ENCODE measurements around the gene COX18.

Gene COX18

DNA sequence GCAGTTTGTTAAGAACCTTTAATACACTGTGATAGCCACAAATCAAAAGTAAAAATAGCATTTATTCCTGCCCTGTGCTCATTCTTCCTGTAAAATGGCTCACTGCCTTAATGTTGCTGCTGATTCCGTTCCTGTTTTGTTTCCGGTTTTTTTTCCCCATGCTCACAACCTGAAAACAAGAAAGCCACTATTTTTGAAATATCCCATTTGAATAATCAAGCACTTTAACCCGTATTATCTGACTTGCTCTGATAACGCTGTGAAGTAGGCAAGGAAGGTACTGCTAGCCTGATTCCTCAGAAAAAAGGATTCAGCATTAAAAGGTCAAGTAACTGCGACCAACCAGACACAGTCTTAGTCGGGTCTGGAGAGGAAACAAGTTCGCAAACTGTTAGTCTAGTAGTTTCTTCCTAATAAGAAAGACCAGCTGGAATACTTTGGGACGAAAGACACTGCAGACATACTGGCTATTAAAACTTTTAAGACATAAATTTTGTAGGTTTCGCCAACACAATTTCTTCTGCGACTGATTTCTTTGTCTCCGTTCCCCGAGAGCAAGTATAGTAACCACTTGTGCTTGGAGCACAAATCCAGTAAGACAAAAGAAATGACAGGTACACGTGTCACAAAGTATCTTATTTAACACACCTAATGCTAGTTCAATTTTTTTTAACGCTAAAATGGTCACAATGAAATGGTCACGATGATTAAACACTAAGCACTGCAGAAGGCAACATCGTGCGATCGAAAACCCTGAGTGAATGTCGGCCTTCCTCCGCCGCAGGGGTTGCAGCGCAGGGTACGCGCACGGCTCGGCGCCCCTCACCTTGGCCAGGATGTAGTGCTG is 802 bp downstream of the COX18 start:
- H3K36me3 Mint-ChIP-seq (ENCODE audit: low read depth): peaks cover 42% of the 10 kb centered on the region

GRCh38 chr4:73067971-73068394 is 1.5 kb downstream of the COX18 start:
- Mint-ChIP-seq H3K27ac (peak overlapping the region; percentile 100), H3K9me3 (no peaks in the 10 kb centered on the region), H3K4me1 (ENCODE audit: low read depth) (peaks cover 24% of the 10 kb centered on the region), H3K4me3 (peak overlapping the region; percentile 93), H3K27me3 (no peaks in the 10 kb centered on the region), H3K36me3 (ENCODE audit: low read depth) (peaks cover 42% of the 10 kb centered on the region)
- intact Hi-C loops (cut with micrococcal nuclease): no loop called here

More for the DNA sequence above, 802 bp downstream of the COX18 start:
- H3K9me3 Mint-ChIP-seq: no peaks in the 10 kb centered on the region
- intact Hi-C loops (cut with micrococcal nuclease): loop anchor here (1.0 kb wide), 1 partner anchor 191 kb away; no protein-coding TSS in a partner anchor
- peak overlapping the region; percentile 100 for H3K27ac Mint-ChIP-seq
- H3K4me1 Mint-ChIP-seq (ENCODE audit: low read depth): peaks cover 24% of the 10 kb centered on the region
- peak overlapping the region; percentile 93 for H3K4me3 Mint-ChIP-seq
- no peaks in the 10 kb centered on the region for H3K27me3 Mint-ChIP-seq

DNA sequence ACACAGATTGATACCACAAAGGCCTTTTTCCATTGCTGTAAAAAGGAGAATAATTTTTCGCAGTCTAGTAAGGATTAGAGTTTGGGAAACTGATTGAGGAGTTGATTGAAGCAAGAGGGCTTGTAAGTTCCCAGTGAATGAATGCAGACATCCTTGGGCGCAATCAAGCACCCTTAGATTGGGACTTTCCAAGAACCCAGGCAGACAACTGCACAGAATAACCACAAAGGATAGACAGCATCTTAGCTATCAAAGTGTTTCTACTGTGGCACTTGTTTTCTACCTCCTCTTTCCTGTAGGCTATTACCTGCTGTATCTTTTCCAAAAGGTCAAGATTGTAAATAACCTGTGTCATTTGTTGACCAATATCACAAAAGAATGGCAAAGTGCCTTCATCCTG is 2.6 kb downstream of the COX18 start:
- Mint-ChIP-seq H3K36me3 (ENCODE audit: low read depth) (peaks cover 53% of the 10 kb centered on the region), H3K4me3 (no peak overlapping the region), H3K9me3 (no peaks in the 10 kb centered on the region), H3K4me1 (ENCODE audit: low read depth) (peaks cover 24% of the 10 kb centered on the region), H3K27ac (no peak overlapping the region), H3K27me3 (no peaks in the 10 kb centered on the region)
- intact Hi-C loops (cut with micrococcal nuclease): no loop called here

GRCh38 chr4:73066445-73066844 is 3.1 kb downstream of the COX18 start:
- H3K9me3 Mint-ChIP-seq: no peaks in the 10 kb centered on the region
- peaks cover 24% of the 10 kb centered on the region for H3K4me1 Mint-ChIP-seq (ENCODE audit: low read depth)
- no peak overlapping the region for H3K27ac Mint-ChIP-seq
- intact Hi-C loops (cut with micrococcal nuclease): no loop called here
- no peak overlapping the region for H3K4me3 Mint-ChIP-seq
- H3K36me3 Mint-ChIP-seq (ENCODE audit: low read depth): peaks cover 58% of the 10 kb centered on the region
- no peaks in the 10 kb centered on the region for H3K27me3 Mint-ChIP-seq

GRCh38 chr4:73064536-73064935 is 5.0 kb downstream of the COX18 start:
- Mint-ChIP-seq H3K4me3 (no peak overlapping the region), H3K27me3 (no peaks in the 10 kb centered on the region), H3K4me1 (ENCODE audit: low read depth) (peaks cover 24% of the 10 kb centered on the region), H3K27ac (no peak overlapping the region), H3K36me3 (ENCODE audit: low read depth) (peaks cover 74% of the 10 kb centered on the region), H3K9me3 (no peaks in the 10 kb centered on the region)
- intact Hi-C loops (cut with micrococcal nuclease): no loop called here

DNA sequence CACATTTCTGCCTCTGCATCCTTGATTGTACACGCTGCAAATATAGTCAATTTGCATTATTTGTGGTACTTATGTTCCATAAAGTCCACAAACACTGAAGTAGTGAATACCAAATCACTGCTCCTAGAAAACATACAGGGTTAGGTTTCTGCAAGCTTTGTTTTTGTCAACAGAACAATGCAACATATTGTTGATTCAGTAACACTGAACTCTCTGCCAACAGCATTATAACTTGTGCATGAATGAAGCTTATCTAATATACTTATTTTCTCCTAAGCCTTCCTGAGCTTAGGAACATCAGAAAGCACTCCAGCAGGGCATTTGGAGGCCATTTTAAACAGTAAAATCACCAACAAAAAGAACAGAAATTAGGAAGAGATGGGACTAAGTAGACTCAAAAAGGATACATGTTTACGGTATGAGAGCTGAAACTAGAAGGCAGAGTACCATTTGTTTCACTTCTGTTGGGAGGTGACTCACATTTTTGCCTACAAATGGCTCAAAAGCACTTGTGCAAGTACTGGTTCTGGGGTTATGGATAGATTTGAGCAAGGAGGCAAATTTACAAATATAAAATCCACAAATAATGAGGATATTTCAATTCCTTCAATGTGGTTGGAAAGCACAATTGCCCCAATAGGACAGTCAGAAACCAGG is 14.1 kb downstream of the COX18 start:
- no peaks in the 10 kb centered on the region for H3K9me3 Mint-ChIP-seq
- no peaks in the 10 kb centered on the region for H3K4me1 Mint-ChIP-seq (ENCODE audit: low read depth)
- no peak overlapping the region for H3K27ac Mint-ChIP-seq
- peaks cover 76% of the 10 kb centered on the region for H3K36me3 Mint-ChIP-seq (ENCODE audit: low read depth)
- H3K4me3 Mint-ChIP-seq: no peak overlapping the region
- H3K27me3 Mint-ChIP-seq: no peaks in the 10 kb centered on the region
- intact Hi-C loops (cut with micrococcal nuclease): loop anchor here (10.0 kb wide), 1 partner anchor 1099 kb away; the partner anchor contains the start of gene MTHFD2L

DNA sequence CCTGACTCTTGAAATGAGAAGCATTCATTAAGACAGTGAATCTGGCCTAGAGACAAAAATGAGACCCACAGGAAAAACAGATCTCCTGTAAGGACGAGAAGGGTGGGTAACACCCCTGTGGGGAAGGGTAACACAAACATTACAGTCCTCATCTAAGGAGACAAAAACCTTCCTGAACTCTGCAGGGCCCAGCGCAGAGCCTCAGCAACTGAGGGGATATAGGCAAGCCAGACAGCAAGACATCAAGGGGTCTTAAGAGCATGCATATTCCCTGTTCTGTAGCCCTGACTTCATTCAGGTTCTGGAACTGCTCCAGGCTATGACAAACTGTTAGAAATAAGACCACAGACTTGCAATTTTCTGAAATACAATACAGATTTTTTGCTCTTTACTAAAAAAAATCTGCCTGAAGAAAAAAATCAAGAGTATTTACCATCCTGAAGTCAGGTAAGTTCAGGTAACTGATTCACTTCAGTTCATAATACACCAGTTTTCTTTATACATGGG is 15.5 kb downstream of the COX18 start:
- no peaks in the 10 kb centered on the region for H3K9me3 Mint-ChIP-seq

DNA sequence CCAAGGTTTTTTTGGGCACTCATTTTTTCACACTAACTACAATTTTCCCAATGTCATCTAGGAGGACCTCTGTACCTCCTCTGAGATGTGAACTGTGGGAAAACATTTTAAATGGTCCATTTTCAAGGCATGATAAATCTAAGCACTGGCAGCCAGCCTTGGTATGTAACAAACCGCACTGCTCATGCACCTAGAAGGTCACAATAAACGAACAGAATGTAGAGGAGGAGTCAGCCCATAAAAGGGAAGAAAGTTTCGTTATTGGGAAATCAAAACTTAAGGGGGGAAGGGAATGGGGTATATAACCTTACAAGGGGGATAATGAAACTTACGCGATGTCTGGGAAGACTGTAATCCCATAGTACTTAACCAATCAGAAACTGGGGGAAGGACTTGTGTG is 16.4 kb downstream of the COX18 start:
- Mint-ChIP-seq H3K4me1 (ENCODE audit: low read depth) (no peaks in the 10 kb centered on the region), H3K27me3 (no peaks in the 10 kb centered on the region), H3K9me3 (no peaks in the 10 kb centered on the region), H3K4me3 (no peak overlapping the region), H3K36me3 (ENCODE audit: low read depth) (peaks cover 53% of the 10 kb centered on the region), H3K27ac (no peak overlapping the region)
- intact Hi-C loops (cut with micrococcal nuclease): loop anchor here (10.0 kb wide), 1 partner anchor 1102 kb away; the partner anchor contains the start of gene MTHFD2L

More for the DNA sequence above, 15.5 kb downstream of the COX18 start:
- intact Hi-C loops (cut with micrococcal nuclease): loop anchor here (10.0 kb wide), 1 partner anchor 1101 kb away; the partner anchor contains the start of gene MTHFD2L
- Mint-ChIP-seq H3K27ac (no peak overlapping the region), H3K4me1 (ENCODE audit: low read depth) (no peaks in the 10 kb centered on the region), H3K27me3 (no peaks in the 10 kb centered on the region), H3K36me3 (ENCODE audit: low read depth) (peaks cover 63% of the 10 kb centered on the region), H3K4me3 (no peak overlapping the region)

DNA sequence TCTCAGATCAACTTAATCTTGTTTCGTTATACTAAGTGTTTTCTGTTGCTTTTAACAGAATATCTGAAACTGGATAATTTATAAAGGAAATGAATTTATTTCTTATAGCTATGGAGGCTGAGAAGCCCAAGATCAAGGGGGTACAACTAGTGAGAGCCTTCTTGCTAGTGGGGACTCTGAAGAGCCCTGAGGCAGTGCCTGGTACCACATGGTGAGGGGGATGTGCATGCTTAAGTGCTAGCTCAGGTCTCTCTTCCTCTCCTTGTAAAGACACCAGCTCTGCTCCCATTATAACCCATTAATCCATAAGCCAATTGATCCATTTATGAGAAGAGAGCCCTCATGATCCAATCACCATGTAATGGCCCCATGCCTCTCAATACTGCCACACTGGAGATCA is 17.9 kb downstream of the COX18 start:
- Mint-ChIP-seq H3K4me3 (no peak overlapping the region), H3K27ac (no peak overlapping the region), H3K9me3 (no peaks in the 10 kb centered on the region), H3K4me1 (ENCODE audit: low read depth) (no peaks in the 10 kb centered on the region), H3K27me3 (no peaks in the 10 kb centered on the region), H3K36me3 (ENCODE audit: low read depth) (peaks cover 39% of the 10 kb centered on the region)
- intact Hi-C loops (cut with micrococcal nuclease): loop anchor here (10.0 kb wide), 1 partner anchor 1103 kb away; the partner anchor contains the start of gene MTHFD2L

- Mint-ChIP-seq H3K27ac (no peak overlapping the region), H3K4me1 (ENCODE audit: low read depth) (no peaks in the 10 kb centered on the region), H3K36me3 (ENCODE audit: low read depth) (no peaks in the 10 kb centered on the region), H3K4me3 (no peak overlapping the region), H3K27me3 (no peaks in the 10 kb centered on the region), H3K9me3 (no peaks in the 10 kb centered on the region)
- intact Hi-C loops (cut with micrococcal nuclease): no loop called here
These were observed 23.6 kb downstream of the COX18 start for GRCh38 chr4:73045879-73046278.

DNA sequence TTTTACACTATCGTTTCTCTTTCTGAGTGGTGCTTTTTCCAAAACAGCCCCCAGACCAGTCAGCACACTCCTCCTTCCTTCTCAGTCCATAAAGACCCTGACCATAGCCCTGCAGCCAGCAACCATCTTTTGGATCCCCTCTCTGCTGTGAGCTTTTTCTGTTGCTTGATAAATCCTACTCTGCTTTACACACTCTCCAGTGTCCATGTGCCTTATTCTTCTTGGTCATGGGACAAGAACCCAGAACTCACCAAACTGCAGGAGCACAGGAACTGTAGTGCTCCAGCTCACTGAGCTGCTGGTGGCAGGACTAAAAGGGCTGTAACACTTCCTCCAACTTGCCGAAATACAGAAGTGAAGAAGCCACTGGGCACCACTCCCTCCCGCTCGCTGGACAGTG is 32.5 kb downstream of the COX18 start:
- Mint-ChIP-seq H3K4me3 (no peak overlapping the region), H3K27ac (no peak overlapping the region), H3K9me3 (peaks cover 23% of the 10 kb centered on the region), H3K4me1 (ENCODE audit: low read depth) (no peaks in the 10 kb centered on the region), H3K36me3 (ENCODE audit: low read depth) (no peaks in the 10 kb centered on the region), H3K27me3 (peaks cover 1% of the 10 kb centered on the region)
- intact Hi-C loops (cut with micrococcal nuclease): no loop called here

- intact Hi-C loops (cut with micrococcal nuclease): no loop called here
- no peaks in the 10 kb centered on the region for H3K4me1 Mint-ChIP-seq (ENCODE audit: low read depth)
- H3K4me3 Mint-ChIP-seq: no peak overlapping the region
- peaks cover 1% of the 10 kb centered on the region for H3K27me3 Mint-ChIP-seq
- no peaks in the 10 kb centered on the region for H3K36me3 Mint-ChIP-seq (ENCODE audit: low read depth)
- peaks cover 23% of the 10 kb centered on the region for H3K9me3 Mint-ChIP-seq
- no peak overlapping the region for H3K27ac Mint-ChIP-seq
These were observed 33.4 kb downstream of the COX18 start for GRCh38 chr4:73036123-73036522.

DNA sequence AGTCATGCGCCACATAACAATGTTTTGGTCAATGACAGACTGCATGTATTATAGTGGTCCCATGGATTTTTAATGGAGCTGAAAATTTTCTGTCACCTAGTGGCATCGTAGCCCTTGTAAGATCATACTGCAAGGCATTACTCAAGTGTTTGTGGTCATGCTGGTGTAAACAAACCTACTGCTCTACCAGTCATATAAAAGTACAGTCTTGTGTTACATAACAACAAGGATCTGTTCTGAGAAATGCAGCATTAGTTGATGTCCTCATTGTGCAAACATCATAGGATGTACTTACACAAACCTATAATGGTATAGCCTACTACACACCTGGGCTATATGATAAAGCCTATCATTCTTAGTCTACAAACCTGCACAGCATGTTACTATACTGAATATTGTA is 34.6 kb downstream of the COX18 start:
- peaks cover 1% of the 10 kb centered on the region for H3K27me3 Mint-ChIP-seq
- no peak overlapping the region for H3K27ac Mint-ChIP-seq
- no peaks in the 10 kb centered on the region for H3K36me3 Mint-ChIP-seq (ENCODE audit: low read depth)
- H3K4me1 Mint-ChIP-seq (ENCODE audit: low read depth): no peaks in the 10 kb centered on the region
- no peak overlapping the region for H3K4me3 Mint-ChIP-seq
- intact Hi-C loops (cut with micrococcal nuclease): no loop called here
- H3K9me3 Mint-ChIP-seq: peaks cover 23% of the 10 kb centered on the region

GRCh38 chr4:73028621-73029020 is 40.9 kb downstream of the COX18 start:
- Mint-ChIP-seq H3K27ac (no peak overlapping the region), H3K36me3 (ENCODE audit: low read depth) (no peaks in the 10 kb centered on the region)

More at GRCh38 chr4:73028621-73029020, 40.9 kb downstream of the COX18 start:
- intact Hi-C loops (cut with micrococcal nuclease): no loop called here
- Mint-ChIP-seq H3K27me3 (no peaks in the 10 kb centered on the region), H3K9me3 (no peaks in the 10 kb centered on the region), H3K4me3 (no peak overlapping the region), H3K4me1 (ENCODE audit: low read depth) (no peaks in the 10 kb centered on the region)
